ENCODE data around the gene RAMACL. TPM values are rescaled to one million over a fixed set of nuclear protein-coding genes. Genes with fewer than 3 reads are reported as not detected.

RAMACL gene
- total RNA-seq, 1 donor from 2014 or later: 4.9 TPM

GRCh38 chr6:166554316-166554715, 32.2 kb downstream of the RAMACL start:
- Mint-ChIP-seq H3K4me3 (ENCODE audit: unreplicated experiment) (no peak overlapping the region), H3K4me1 (ENCODE audit: unreplicated experiment) (peaks cover 49% of the 10 kb centered on the region), H3K27ac (ENCODE audit: unreplicated experiment) (no peak overlapping the region), H3K27me3 (ENCODE audit: unreplicated experiment) (peaks cover 4% of the 10 kb centered on the region), H3K36me3 (ENCODE audit: low read depth, unreplicated experiment) (peaks cover 6% of the 10 kb centered on the region), H3K9me3 (ENCODE audit: unreplicated experiment) (no peaks in the 10 kb centered on the region)
- no peak for TF ChIP-seq CTCF (IDR thresholded peaks at IDR 0.05; ENCODE audit: unreplicated experiment)
- DNase-seq (ENCODE audit: low spot score): no peak

- Mint-ChIP-seq H3K27me3 (ENCODE audit: unreplicated experiment) (peaks cover 4% of the 10 kb centered on the region), H3K4me1 (ENCODE audit: unreplicated experiment) (peaks cover 49% of the 10 kb centered on the region), H3K4me3 (ENCODE audit: unreplicated experiment) (no peak overlapping the region), H3K27ac (ENCODE audit: unreplicated experiment) (no peak overlapping the region), H3K9me3 (ENCODE audit: unreplicated experiment) (no peaks in the 10 kb centered on the region), H3K36me3 (ENCODE audit: low read depth, unreplicated experiment) (no peaks in the 10 kb centered on the region)
- no peak for DNase-seq (ENCODE audit: low spot score)
- TF ChIP-seq CTCF (IDR thresholded peaks at IDR 0.05; ENCODE audit: unreplicated experiment): no peak
These were observed 32.8 kb downstream of the RAMACL start for GRCh38 chr6:166553563-166554271.

- peaks cover 49% of the 10 kb centered on the region for H3K4me1 Mint-ChIP-seq (ENCODE audit: unreplicated experiment)
- no peak for DNase-seq (ENCODE audit: low spot score)
- no peak overlapping the region for H3K27ac Mint-ChIP-seq (ENCODE audit: unreplicated experiment)
- peaks cover 4% of the 10 kb centered on the region for H3K27me3 Mint-ChIP-seq (ENCODE audit: unreplicated experiment)
- H3K9me3 Mint-ChIP-seq (ENCODE audit: unreplicated experiment): no peaks in the 10 kb centered on the region
- H3K4me3 Mint-ChIP-seq (ENCODE audit: unreplicated experiment): no peak overlapping the region
- no peak for TF ChIP-seq CTCF (IDR thresholded peaks at IDR 0.05; ENCODE audit: unreplicated experiment)
- H3K36me3 Mint-ChIP-seq (ENCODE audit: low read depth, unreplicated experiment): no peaks in the 10 kb centered on the region
These were observed 33.9 kb downstream of the RAMACL start for GRCh38 chr6:166552600-166552999.

- Mint-ChIP-seq H3K27ac (ENCODE audit: unreplicated experiment) (no peak overlapping the region), H3K4me3 (ENCODE audit: unreplicated experiment) (no peak overlapping the region), H3K4me1 (ENCODE audit: unreplicated experiment) (peaks cover 44% of the 10 kb centered on the region), H3K27me3 (ENCODE audit: unreplicated experiment) (peaks cover 2% of the 10 kb centered on the region), H3K9me3 (ENCODE audit: unreplicated experiment) (no peaks in the 10 kb centered on the region), H3K36me3 (ENCODE audit: low read depth, unreplicated experiment) (no peaks in the 10 kb centered on the region)
- TF ChIP-seq CTCF (IDR thresholded peaks at IDR 0.05; ENCODE audit: unreplicated experiment): no peak
- DNase-seq (ENCODE audit: low spot score): no peak
These were observed 34.6 kb downstream of the RAMACL start for GRCh38 chr6:166551754-166552495.

- H3K27me3 Mint-ChIP-seq (ENCODE audit: unreplicated experiment): peaks cover 3% of the 10 kb centered on the region
- H3K9me3 Mint-ChIP-seq (ENCODE audit: unreplicated experiment): no peaks in the 10 kb centered on the region
- no peak overlapping the region for H3K4me3 Mint-ChIP-seq (ENCODE audit: unreplicated experiment)
- no peak for TF ChIP-seq CTCF (IDR thresholded peaks at IDR 0.05; ENCODE audit: unreplicated experiment)
- peaks cover 26% of the 10 kb centered on the region for H3K4me1 Mint-ChIP-seq (ENCODE audit: unreplicated experiment)
- peaks cover 30% of the 10 kb centered on the region for H3K36me3 Mint-ChIP-seq (ENCODE audit: low read depth, unreplicated experiment)
- DNase-seq (ENCODE audit: low spot score): no peak
- H3K27ac Mint-ChIP-seq (ENCODE audit: unreplicated experiment): no peak overlapping the region
These were observed 39.8 kb downstream of the RAMACL start for GRCh38 chr6:166546653-166547052.

Measured in endothelial cell (in vitro differentiated cells).